ENCODE measurements around the gene ADAM33.

GRCh38 chr20:3647473-3647872 lies 34.3 kb downstream of the ADAM33 start:
- TF ChIP-seq CTCF (IDR thresholded peaks at IDR 0.05; ENCODE audit: insufficient read depth, low read length, poor library complexity, severe bottlenecking) (no peak), EZH2phosphoT487 (conservative IDR thresholded peaks at IDR 0.05; ENCODE audit: low read length) (no peak)
